NCI-H2196 (cell line): ENCODE measurements around the gene DNAAF8.
"Not testable (repeated sequence)": the region's sequence is repeated elsewhere in the genome, so short reads cannot be mapped to it uniquely, and the experiment has no call there.

Source experiments
- DNase-seq: peaks from one replicate; lab custom pipeline; 2025; ENCODE audit not compliant: unreplicated experiment; lab: John Stamatoyannopoulos, UW

DNAAF8 gene

GRCh38 chr16:4723071-4723767, 11.1 kb upstream of the DNAAF8 start:
- no peak for DNase-seq

- DNase-seq, result no peak
Observed at GRCh38 chr16:4724661-4725270, 9.6 kb upstream of the DNAAF8 start.

GRCh38 chr16:4726616-4727015, 7.7 kb upstream of the DNAAF8 start:
- DNase-seq, result no peak

- DNase-seq, result no peak
Observed at GRCh38 chr16:4728676-4729075, 5.7 kb upstream of the DNAAF8 start.

- DNase-seq, result no peak
Observed at GRCh38 chr16:4729876-4730275, 4.5 kb upstream of the DNAAF8 start.

- DNase-seq, result no peak
Observed at GRCh38 chr16:4733211-4733742, 1.1 kb upstream of the DNAAF8 start.

GRCh38 chr16:4733747-4734062, 632 bp upstream of the DNAAF8 start:
- DNase-seq, result no peak

- DNase-seq, result peak; percentile 77
Observed at GRCh38 chr16:4734730-4735535, 596 bp downstream of the DNAAF8 start.

GRCh38 chr16:4736546-4736945, 2.2 kb downstream of the DNAAF8 start:
- DNase-seq, result no peak

GRCh38 chr16:4737545-4737944, 3.2 kb downstream of the DNAAF8 start:
- DNase-seq, result no peak

GRCh38 chr16:4738370-4738769, 4.0 kb downstream of the DNAAF8 start:
- not testable (repeated sequence) for DNase-seq

- DNase-seq, result no peak
Observed at GRCh38 chr16:4743226-4743878, 9.0 kb downstream of the DNAAF8 start.

- no peak for DNase-seq
Observed at GRCh38 chr16:4744555-4745273, 10.4 kb downstream of the DNAAF8 start.

GRCh38 chr16:4745274-4745569, 10.9 kb downstream of the DNAAF8 start:
- no peak for DNase-seq

GRCh38 chr16:4746215-4746614, 11.9 kb downstream of the DNAAF8 start:
- no peak for DNase-seq

- DNase-seq, result no peak
Observed at GRCh38 chr16:4746991-4747574, 12.7 kb downstream of the DNAAF8 start.

GRCh38 chr16:4747906-4748681, 13.8 kb downstream of the DNAAF8 start:
- no peak for DNase-seq

- no peak for DNase-seq
Observed at GRCh38 chr16:4748682-4749411, 14.5 kb downstream of the DNAAF8 start.

- DNase-seq, result no peak
Observed at GRCh38 chr16:4749700-4750257, 15.4 kb downstream of the DNAAF8 start.
